Naive B cell (primary cell): ENCODE measurements around the gene ZGRF1. TPM values are rescaled to one million over a fixed set of nuclear protein-coding genes. Genes with fewer than 3 reads are reported as not detected.
"Not testable (repeated sequence)": the region's sequence is repeated elsewhere in the genome, so short reads cannot be mapped to it uniquely, and the experiment has no call there.

Source experiments
- ATAC-seq, 2 donors: fragments of 150-1000 bp; cut with Tn5 transposase; 2 replicates each; pipeline ENCODE4 v1.10.0; 2021; ENCODE audit warnings: low read depth in 2 of 2, mild to moderate bottlenecking in 2 of 2, moderate library complexity in 2 of 2
- DNase-seq: peaks from one replicate; pipeline ENCODE4 v3.0.0; 2022
- H3K27ac Mint-ChIP-seq, 6 donors: one replicate each; pipeline ENCODE4 v1.8.0; 2020 to 2022; ENCODE audit warnings: mild to moderate bottlenecking in 6 of 6, mixed read lengths in 6 of 6, moderate library complexity in 5 of 6, inconsistent platforms in 2 of 6
- H3K27me3 Mint-ChIP-seq, 3 donors: one replicate each; pipeline ENCODE4 v1.8.0; 2021 to 2022; ENCODE audit warnings: mixed read lengths in 3 of 3, mild to moderate bottlenecking in 1 of 3
- H3K36me3 Mint-ChIP-seq, 2 donors: one replicate each; pipeline ENCODE4 v1.8.0; 2020 to 2022; ENCODE audit warnings: mixed read lengths in 2 of 2, inconsistent platforms in 1 of 2, mild to moderate bottlenecking in 1 of 2
- H3K4me1 Mint-ChIP-seq, 3 donors: one replicate each; pipeline ENCODE4 v1.8.0; 2020 to 2022; ENCODE audit warnings: mixed read lengths in 3 of 3, inconsistent platforms in 1 of 3, mild to moderate bottlenecking in 1 of 3, moderate library complexity in 1 of 3
- H3K4me3 Mint-ChIP-seq, 8 donors: one replicate each; pipeline ENCODE4 v1.8.0; 2020 to 2022; ENCODE audit warnings: mild to moderate bottlenecking in 8 of 8, mixed read lengths in 8 of 8, moderate library complexity in 8 of 8, inconsistent platforms in 2 of 8
- H3K9me3 Mint-ChIP-seq, 7 donors: one replicate each; pipeline ENCODE4 v1.8.0; 2020 to 2022; ENCODE audit warnings: mixed read lengths in 7 of 7, mild to moderate bottlenecking in 5 of 7, inconsistent platforms in 2 of 7, moderate library complexity in 1 of 7
- polyA plus RNA-seq, 6 donors: library from polyadenylated mRNA; unstranded; fragments of 300-500 nt; fragmentation: Illumina TruSeq; gene quantifications; one replicate each; pipeline ENCODE4 v1.2.3, GENCODE V29; 2021; ENCODE audit warnings: low read depth in 6 of 6

The ZGRF1 gene
- polyA plus RNA-seq, 6 donors from 2014 or later, result 2.0 to 4.5 (median 4.1) TPM

GRCh38 chr4:112514647-112515197, 122.0 kb downstream of the ZGRF1 start:
- H3K9me3 Mint-ChIP-seq, result peaks cover 0 to 37% (median 12%) of the 10 kb centered on the region in 7 donors
- ATAC-seq (peak; percentile 1 to 4), DNase-seq (no peak)
- peak overlapping the region; percentile 81 to 99 (median 94) for H3K4me3 Mint-ChIP-seq
- peaks cover 48 to 63% (median 54%) of the 10 kb centered on the region in 3 donors for H3K4me1 Mint-ChIP-seq
- H3K27ac Mint-ChIP-seq, result peak overlapping the region in 3 of 6 donors; percentile 34 to 86 (median 79)
- H3K27me3 Mint-ChIP-seq, result peaks cover 83 to 94% (median 85%) of the 10 kb centered on the region in 3 donors
- H3K36me3 Mint-ChIP-seq, result peaks cover 12 to 23% of the 10 kb centered on the region in 2 donors

GRCh38 chr4:112513971-112514646, 122.6 kb downstream of the ZGRF1 start:
- Mint-ChIP-seq H3K4me3 (peak overlapping the region; percentile 81 to 99 (median 92)), H3K27me3 (peaks cover 83 to 94% (median 85%) of the 10 kb centered on the region in 3 donors), H3K36me3 (peaks cover 12 to 17% of the 10 kb centered on the region in 2 donors), H3K27ac (peak overlapping the region in 1 of 6 donors; percentile 79), H3K4me1 (peaks cover 54 to 70% (median 60%) of the 10 kb centered on the region in 3 donors), H3K9me3 (peaks cover 0 to 31% (median 12%) of the 10 kb centered on the region in 7 donors)
- ATAC-seq, result no peak
- DNase-seq, result no peak

- no peak for DNase-seq
- peaks cover 47 to 60% (median 51%) of the 10 kb centered on the region in 3 donors for H3K4me1 Mint-ChIP-seq
- peaks cover 81 to 90% (median 82%) of the 10 kb centered on the region in 3 donors for H3K27me3 Mint-ChIP-seq
- peak overlapping the region in 7 of 8 donors; percentile 22 to 78 (median 64) for H3K4me3 Mint-ChIP-seq
- peaks cover 12 to 16% of the 10 kb centered on the region in 2 donors for H3K36me3 Mint-ChIP-seq
- H3K9me3 Mint-ChIP-seq, result peaks cover 0 to 39% (median 12%) of the 10 kb centered on the region in 7 donors
- peak overlapping the region in 2 of 6 donors; percentile 78 to 94 for H3K27ac Mint-ChIP-seq
- ATAC-seq, result no peak
These were observed 124.9 kb downstream of the ZGRF1 start for GRCh38 chr4:112511803-112512118.

GRCh38 chr4:112511093-112511802, 125.5 kb downstream of the ZGRF1 start:
- DNase-seq (no peak), ATAC-seq (no peak)
- Mint-ChIP-seq H3K36me3 (peaks cover 12 to 16% of the 10 kb centered on the region in 2 donors), H3K27ac (peak overlapping the region in 2 of 6 donors; percentile 78 to 94), H3K27me3 (peaks cover 80 to 90% (median 82%) of the 10 kb centered on the region in 3 donors), H3K9me3 (peaks cover 0 to 39% (median 12%) of the 10 kb centered on the region in 7 donors), H3K4me3 (peak overlapping the region; percentile 56 to 84 (median 70)), H3K4me1 (peaks cover 44 to 55% (median 48%) of the 10 kb centered on the region in 3 donors)

GRCh38 chr4:112510291-112511092, 126.2 kb downstream of the ZGRF1 start:
- no peak for ATAC-seq

GRCh38 chr4:112509243-112510141, 127.2 kb downstream of the ZGRF1 start:
- Mint-ChIP-seq H3K9me3 (peaks cover 0 to 39% (median 12%) of the 10 kb centered on the region in 7 donors), H3K36me3 (peaks cover 12 to 14% of the 10 kb centered on the region in 2 donors), H3K27ac (peak overlapping the region in 5 of 6 donors; percentile 36 to 89 (median 86)), H3K4me1 (peaks cover 34 to 39% (median 38%) of the 10 kb centered on the region in 3 donors), H3K27me3 (peaks cover 73 to 88% (median 81%) of the 10 kb centered on the region in 3 donors), H3K4me3 (peak overlapping the region; percentile 55 to 87 (median 83))
- DNase-seq, result no peak
- peak; percentile 30 to 34 for ATAC-seq

More at GRCh38 chr4:112510291-112511092, 126.2 kb downstream of the ZGRF1 start:
- Mint-ChIP-seq H3K27me3 (peaks cover 78 to 91% (median 81%) of the 10 kb centered on the region in 3 donors), H3K9me3 (peaks cover 0 to 39% (median 12%) of the 10 kb centered on the region in 7 donors), H3K4me3 (peak overlapping the region; percentile 58 to 85 (median 80)), H3K36me3 (peaks cover 12 to 16% of the 10 kb centered on the region in 2 donors), H3K27ac (peak overlapping the region in 2 of 6 donors; percentile 47 to 86), H3K4me1 (peaks cover 40 to 49% (median 44%) of the 10 kb centered on the region in 3 donors)
- no peak for DNase-seq

GRCh38 chr4:112508356-112508755, 128.4 kb downstream of the ZGRF1 start:
- H3K27me3 Mint-ChIP-seq, result peaks cover 70 to 84% (median 75%) of the 10 kb centered on the region in 3 donors

GRCh38 chr4:112504807-112505206, 131.9 kb downstream of the ZGRF1 start:
- DNase-seq, result no peak
- Mint-ChIP-seq H3K4me1 (peaks cover 14% of the 10 kb centered on the region in 3 donors), H3K9me3 (peaks cover 0 to 8% (median 2%) of the 10 kb centered on the region in 7 donors), H3K27ac (no peak overlapping the region), H3K27me3 (peaks cover 57 to 74% (median 73%) of the 10 kb centered on the region in 3 donors), H3K36me3 (no peaks in the 10 kb centered on the region), H3K4me3 (no peak overlapping the region)
- ATAC-seq, result no peak

More at GRCh38 chr4:112508356-112508755, 128.4 kb downstream of the ZGRF1 start:
- peak overlapping the region in 1 of 6 donors; percentile 19 for H3K27ac Mint-ChIP-seq
- H3K9me3 Mint-ChIP-seq, result peaks cover 0 to 33% (median 9%) of the 10 kb centered on the region in 7 donors
- H3K4me3 Mint-ChIP-seq, result peak overlapping the region in 3 of 8 donors; percentile 43 to 72 (median 55)
- peaks cover 25 to 32% (median 30%) of the 10 kb centered on the region in 3 donors for H3K4me1 Mint-ChIP-seq
- ATAC-seq (no peak), DNase-seq (no peak)
- H3K36me3 Mint-ChIP-seq, result peaks cover 8 to 12% of the 10 kb centered on the region in 2 donors

GRCh38 chr4:112502871-112503270, 133.8 kb downstream of the ZGRF1 start:
- Mint-ChIP-seq H3K36me3 (no peaks in the 10 kb centered on the region), H3K27me3 (peaks cover 38 to 72% (median 55%) of the 10 kb centered on the region in 3 donors), H3K4me3 (no peak overlapping the region), H3K9me3 (no peaks in the 10 kb centered on the region), H3K27ac (no peak overlapping the region), H3K4me1 (no peaks in the 10 kb centered on the region)
- ATAC-seq, result no peak
- DNase-seq, result no peak

- DNase-seq (no peak), ATAC-seq (no peak)
- H3K27ac Mint-ChIP-seq, result no peak overlapping the region
- H3K36me3 Mint-ChIP-seq, result peaks cover 0 to 26% of the 10 kb centered on the region in 2 donors
- H3K4me1 Mint-ChIP-seq, result no peaks in the 10 kb centered on the region
- no peak overlapping the region for H3K4me3 Mint-ChIP-seq
- peaks cover 11 to 43% (median 38%) of the 10 kb centered on the region in 3 donors for H3K27me3 Mint-ChIP-seq
- peaks cover 13 to 40% (median 22%) of the 10 kb centered on the region in 7 donors for H3K9me3 Mint-ChIP-seq
These were observed 144.4 kb downstream of the ZGRF1 start for GRCh38 chr4:112492321-112492720.

- peaks cover 8 to 49% (median 45%) of the 10 kb centered on the region in 3 donors for H3K27me3 Mint-ChIP-seq
- not testable (repeated sequence) for H3K4me3 Mint-ChIP-seq, DNase-seq, ATAC-seq, H3K27ac Mint-ChIP-seq, H3K4me1 Mint-ChIP-seq
- H3K36me3 Mint-ChIP-seq, result peaks cover 0 to 26% of the 10 kb centered on the region in 2 donors
- peaks cover 13 to 40% (median 22%) of the 10 kb centered on the region in 7 donors for H3K9me3 Mint-ChIP-seq
These were observed 145.9 kb downstream of the ZGRF1 start for GRCh38 chr4:112490808-112491207.
